Measurements from ENCODE around the gene KCNK4.

The KCNK4 gene

DNA sequence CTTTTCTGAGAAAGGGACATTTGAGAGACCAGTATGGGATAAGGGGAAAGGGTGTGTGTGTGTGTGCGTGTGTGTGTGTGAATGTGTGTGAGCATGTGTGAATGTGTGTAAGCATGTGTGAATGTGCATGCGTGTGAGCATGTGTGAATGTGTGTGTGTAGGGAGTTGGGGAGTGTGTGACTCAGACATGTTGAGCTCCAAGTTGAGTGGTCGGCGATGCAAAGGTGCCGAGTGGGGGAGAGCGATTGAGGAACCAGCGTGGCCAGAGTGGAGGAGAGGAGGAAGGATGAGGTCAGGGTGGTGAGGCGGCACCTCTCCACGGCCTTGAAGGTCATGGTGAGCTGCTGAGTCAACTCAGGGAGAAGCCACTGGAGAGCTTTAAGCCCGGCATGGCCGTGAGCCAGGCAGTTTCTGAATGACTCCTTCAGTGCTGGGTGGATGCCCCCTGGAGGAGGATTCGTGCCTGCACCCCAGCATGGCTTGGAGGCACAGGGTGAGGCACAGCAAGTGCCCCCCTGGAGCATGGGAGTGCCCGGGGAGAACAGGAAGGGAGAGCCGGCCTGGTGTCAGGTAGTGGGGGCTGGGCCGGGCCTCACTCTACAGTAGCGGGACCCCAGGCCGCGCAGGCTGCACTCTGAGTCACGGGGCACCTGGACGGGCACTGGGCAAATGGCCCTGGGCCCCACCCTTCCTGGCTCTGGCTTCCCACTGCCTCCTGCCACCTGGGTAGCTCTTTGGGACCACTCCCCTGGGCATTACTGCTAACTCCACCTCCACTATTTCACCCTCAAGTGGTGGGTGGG lies 40.7 kb downstream of the KCNK4 start:
- DNase-seq: peak; percentile 68 to 82

DNA sequence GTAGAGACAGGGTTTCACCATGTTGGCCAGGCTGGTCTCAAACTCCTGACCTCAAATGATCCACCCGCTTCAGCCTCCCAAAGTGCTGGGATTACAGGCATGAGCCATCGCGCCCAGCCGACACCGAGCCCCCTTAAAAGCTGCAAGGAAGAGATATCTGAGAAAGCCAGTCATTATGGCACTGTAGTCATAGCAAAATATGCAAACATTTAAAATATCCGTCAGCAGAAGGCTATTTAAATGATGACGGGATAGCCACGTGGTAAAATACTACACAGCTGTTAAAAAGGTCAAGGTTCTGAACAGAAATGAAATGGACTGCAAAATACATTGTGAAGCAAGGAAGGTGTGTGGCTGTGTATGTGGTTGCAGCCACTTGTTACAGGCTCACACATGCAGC lies 42.5 kb downstream of the KCNK4 start:
- no peak for DNase-seq

DNA sequence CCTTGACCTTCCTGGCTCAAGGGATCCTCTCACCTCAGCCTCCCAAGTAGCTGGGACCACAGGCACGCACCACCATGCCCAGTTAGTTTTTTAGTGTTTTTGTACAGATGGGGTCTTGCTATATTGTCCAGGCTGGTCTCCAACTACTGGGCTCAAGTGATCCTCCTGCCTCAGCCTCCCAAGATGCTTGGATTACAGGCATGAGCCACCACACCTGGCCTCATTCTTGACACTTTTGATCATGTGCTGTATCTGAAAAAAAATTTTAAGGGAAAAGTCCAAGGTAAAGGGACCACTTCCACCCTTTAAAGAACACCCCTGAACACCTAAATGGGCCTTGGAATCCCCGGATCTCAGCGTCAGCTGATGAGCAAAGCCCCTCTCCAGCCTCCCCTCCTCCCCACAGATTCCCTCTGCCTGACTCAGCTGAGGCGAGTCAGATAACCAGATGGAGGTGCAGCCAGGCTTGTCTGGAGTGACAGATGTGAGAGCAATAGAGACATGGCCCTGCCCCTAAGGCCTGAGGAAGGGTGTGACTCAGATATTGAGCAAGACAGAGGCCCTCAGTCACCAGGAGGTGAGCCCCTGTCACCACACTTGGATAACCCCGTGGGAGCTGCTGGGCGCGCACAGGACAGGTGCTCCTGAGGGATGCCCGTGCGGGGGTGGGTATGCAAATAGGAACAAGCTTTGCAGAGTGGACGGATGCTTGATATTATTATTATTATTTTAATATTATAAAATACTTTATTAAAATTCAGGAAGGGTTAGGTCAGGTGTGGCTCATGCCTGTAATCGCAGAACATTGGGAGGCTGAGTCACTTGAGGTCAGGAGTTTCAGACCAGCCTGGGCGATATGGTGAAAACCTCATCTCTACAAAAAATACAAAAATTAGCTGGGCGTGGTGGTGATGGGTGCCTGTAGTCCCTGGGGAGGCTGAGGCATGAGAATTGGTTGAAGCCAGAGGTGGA lies 43.9 kb downstream of the KCNK4 start:
- peak; percentile 30 to 42 for DNase-seq

DNA sequence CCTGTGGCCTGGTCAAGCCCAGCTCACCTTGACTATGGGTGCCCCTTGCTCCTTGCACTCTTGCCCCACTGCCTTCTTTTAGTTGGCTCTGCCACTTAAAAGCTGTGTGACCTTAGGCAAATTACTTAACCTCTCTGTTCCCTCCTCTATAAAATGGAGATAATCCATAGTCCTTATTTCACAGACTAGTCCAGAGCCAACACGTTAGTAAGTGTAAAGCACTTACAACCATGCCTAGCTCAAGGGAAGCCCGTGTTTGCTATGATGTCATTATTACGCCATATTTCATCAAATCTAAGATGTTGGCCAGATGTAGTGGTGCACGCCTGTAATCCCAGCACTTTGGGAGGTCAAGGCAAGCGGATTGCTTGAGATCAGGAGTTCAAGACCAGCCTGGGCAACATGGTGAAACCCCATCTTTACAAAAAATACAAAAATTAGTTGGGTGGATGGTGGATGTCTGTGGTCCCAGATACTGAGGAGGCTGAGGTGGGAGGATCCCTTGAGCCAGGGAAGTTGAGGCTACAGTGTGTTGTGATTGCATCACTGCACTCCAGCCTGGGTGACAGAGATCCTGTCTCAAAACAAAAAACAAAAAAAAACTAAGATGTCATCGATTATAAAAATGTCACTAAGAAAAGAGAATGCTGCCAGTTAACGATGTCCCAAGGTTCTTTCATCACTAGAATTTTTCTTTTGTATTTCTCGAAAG lies 46.6 kb downstream of the KCNK4 start:
- DNase-seq: no peak

DNA sequence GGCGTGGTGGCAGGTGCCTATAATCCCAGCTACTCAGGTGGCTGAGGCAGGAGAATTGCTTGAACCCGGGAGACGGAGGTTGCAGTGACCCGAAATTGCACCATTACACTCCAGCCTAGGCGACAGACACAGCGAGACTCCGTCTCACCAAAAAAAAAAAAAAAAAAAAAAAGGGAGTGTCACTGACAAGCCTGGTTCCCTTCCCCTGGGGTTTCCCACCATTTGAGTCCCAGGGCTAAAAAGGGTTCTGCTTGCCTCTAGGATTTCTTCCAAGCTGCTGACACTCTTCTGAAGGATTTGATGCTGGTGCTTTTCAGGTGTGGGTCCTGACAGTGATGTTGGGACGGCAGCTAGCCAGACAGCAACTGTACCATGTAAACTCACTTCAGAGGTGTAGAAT lies 47.6 kb downstream of the KCNK4 start:
- DNase-seq: no peak

DNA sequence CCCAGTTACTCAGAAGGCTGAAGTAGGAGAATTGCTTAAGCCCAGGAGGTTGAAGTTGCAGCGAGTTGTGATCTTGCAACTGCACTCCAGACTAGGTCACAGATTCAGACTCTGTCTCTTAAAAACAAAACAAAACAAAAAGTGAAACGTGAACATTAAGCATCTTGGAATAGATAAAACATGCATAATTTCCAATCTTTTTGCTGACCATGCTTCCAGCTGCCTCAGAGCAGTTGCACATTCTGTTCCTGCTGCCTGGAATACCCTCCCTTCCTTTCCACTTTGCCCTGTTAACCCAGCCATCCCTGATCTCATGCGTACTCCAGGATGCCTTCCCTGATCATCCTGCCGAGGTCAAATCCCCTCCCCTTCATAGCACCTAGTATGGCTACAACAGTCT lies 48.2 kb downstream of the KCNK4 start:
- DNase-seq: no peak

DNA sequence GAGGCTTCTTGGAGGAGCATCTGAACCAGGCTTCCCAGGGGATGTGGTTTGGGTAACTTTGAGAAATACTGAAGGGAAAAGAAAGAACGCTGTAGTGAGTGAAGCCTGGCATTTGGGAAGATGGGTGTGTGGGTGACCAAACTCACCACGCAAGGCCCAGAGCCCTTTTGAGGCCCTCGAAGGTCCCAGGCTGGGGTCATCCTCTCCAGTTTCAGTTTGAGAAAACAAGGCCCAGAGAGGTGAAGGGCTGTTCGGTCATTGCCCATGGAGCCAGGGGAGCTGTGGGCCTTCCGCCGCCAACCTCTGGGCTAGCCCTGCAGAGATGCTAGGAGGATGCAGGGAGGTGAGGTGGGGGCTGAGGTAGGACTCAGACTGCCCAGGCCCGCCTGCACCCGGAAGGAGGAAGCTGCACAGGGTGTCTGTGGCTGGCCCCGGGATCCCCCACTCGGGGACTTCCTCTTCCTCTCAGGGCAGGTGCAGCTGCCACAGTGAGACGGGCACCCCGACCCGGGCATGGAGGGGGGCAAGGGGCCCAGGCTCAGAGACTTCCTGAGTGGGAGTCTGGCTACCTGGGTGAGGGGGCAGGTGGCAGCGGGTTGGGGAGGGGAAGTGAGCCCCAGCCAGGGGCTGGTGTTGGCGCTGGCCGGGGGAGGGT lies 48.8 kb downstream of the KCNK4 start, which contains the start of gene CCDC88B:
Gene CCDC88B, plus strand, starts transcription at position 451 of the 655 bp plus-strand sequence. Its CDS starts 63 bp downstream, at position 514.
- peak; percentile 81 to 84 for DNase-seq

DNA sequence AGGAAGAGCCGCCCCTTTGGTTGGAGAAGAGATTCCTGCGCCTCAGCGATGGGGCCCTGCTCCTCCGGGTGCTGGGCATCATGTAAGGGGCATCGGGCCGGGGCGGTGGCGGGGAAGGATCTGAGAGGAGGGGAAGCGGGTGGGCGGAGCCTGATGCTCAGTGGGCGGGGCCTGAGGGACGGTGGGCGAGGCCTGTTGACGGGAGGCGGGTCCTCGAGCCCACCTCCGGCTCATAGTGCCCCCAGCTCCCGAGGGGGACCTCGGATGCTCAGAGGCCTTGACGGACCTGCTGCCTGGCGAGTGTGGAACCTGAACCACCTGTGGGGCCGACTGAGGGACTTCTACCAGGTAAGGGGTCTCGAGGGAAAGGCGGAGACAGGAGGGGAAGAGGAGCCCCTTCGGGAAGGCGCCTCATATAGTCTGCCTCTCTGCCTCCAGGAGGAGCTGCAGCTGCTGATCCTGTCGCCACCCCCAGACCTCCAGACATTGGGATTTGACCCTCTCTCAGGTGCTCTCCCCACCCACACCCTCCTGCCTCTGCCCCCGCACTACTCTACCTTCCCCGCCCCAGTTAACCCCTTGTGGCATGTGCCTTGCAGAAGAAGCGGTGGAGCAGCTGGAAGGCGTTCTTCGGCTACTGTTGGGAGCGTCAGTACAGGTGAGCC lies 49.7 kb downstream of the KCNK4 start:
- peak; percentile 83 to 90 for DNase-seq

DNA sequence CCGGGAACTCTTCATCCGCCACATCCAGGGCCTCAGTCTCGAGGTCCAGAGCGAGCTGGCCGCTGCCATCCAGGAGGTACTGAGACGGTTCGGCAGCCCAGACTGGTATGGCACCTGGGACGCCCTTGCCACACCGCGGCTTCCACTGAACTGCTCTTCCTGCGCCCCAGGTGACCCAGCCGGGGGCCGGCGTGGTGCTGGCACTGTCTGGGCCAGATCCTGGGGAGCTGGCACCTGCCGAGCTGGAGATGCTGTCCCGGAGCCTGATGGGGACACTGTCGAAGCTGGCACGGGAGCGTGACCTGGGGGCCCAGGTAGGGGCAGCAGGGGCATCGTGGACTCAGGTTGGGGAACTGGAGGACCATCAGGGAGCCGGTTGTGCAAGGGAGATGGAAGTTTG lies 50.3 kb downstream of the KCNK4 start:
- no peak for DNase-seq

DNA sequence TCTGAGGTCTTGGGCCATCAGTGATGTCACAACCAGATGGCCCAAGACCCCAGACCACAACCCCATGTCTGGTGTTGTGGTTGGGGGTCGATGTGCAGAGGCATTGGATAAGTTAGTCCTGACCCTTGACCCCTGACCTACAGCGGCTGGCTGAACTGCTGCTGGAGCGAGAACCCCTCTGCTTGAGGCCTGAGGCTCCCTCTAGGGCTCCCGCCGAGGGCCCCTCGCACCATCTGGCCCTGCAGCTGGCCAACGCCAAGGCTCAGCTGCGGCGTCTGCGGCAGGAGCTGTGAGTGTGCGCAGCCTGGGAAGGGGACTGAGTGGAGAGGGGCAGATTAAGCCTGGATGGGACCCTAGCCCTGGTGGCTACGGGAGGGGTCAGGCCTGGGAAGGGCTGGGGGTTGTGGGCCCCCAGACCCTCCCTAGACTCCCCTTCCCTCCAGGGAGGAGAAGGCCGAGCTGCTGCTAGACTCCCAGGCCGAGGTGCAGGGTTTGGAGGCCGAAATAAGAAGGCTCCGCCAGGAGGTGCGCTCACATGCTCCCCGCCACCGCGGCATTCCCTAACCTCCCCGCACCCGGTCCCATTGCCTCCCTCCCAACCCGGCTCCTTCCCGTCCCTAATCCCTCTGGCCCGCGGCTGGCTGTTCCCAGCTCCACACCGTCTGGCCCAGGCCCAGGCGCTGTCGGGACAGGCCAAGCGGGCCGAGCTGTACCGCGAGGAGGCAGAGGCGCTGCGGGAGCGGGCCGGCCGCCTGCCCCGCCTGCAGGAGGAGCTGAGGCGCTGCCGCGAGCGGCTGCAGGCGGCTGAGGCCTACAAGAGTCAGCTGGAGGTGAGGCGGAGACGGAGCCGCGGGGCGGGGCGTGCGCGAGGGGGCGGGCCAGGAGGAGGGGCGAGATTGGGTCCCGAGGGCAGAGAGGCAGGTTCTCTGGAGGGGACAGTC lies 51.0 kb downstream of the KCNK4 start:
- DNase-seq: peak; percentile 92 to 95

DNA sequence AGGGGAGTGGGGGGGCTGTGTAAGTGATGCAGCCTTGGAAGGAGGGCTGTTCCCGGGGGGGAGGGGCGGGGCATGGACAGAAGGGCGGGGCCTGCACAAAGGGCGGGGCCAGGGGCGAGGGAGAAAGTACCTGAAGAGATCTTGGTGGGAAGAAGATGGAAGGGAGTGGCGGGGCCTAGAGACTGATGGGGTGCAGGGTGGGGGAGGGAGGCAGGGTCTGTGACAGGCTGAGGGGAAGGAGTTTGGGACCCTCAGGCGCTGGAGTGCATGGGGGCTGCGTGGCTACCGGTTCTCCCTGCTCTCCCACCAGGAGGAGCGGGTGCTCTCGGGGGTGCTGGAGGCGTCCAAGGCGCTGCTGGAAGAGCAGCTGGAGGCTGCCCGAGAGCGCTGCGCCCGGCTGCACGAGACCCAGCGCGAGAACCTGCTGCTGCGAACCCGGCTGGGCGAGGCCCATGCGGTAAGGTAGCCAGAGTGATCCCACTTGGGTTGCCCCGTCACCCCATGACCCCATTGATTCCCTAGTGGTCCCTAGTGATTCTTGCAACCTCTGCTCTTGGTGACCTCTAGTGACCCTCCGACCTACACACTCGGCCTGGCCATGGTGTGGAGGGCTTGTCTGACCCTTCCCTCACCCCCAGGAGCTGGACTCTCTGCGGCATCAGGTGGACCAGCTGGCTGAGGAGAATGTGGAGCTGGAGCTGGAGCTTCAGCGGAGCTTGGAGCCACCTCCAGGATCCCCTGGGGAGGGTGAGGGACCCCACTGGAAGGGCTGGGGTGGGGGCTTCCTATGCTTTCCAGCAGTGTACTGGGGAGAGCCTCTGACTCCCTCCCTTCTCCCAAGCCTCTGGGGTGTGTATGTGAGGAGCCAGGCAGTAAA lies 52.0 kb downstream of the KCNK4 start:
- no peak for DNase-seq

DNA sequence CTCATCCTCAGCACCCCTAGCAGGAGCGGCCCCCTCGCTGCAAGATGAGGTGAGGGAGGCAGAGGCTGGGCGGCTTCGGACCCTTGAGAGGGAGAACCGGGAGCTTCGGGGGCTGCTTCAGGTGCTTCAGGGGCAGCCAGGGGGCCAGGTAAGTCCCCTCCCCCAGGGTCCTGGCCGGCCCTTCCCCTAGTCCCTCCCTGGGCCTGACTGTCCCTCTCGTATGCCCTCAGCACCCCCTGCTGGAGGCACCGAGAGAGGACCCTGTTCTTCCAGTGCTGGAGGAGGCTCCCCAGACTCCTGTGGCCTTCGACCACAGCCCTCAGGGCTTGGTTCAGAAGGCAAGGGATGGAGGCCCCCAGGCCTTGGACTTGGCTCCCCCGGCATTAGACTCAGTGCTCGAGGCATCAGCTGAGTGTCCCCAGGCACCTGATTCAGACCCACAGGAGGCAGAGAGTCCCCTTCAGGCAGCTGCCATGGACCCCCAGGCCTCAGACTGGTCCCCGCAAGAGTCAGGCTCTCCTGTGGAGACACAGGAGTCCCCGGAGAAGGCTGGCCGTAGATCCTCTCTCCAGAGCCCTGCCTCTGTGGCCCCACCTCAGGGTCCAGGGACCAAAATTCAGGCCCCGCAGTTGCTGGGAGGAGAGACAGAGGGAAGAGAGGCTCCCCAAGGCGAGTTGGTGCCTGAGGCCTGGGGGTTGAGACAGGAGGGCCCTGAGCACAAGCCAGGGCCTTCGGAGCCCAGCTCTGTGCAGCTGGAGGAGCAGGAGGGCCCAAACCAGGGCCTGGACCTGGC lies 52.9 kb downstream of the KCNK4 start:
- no peak for DNase-seq

DNA sequence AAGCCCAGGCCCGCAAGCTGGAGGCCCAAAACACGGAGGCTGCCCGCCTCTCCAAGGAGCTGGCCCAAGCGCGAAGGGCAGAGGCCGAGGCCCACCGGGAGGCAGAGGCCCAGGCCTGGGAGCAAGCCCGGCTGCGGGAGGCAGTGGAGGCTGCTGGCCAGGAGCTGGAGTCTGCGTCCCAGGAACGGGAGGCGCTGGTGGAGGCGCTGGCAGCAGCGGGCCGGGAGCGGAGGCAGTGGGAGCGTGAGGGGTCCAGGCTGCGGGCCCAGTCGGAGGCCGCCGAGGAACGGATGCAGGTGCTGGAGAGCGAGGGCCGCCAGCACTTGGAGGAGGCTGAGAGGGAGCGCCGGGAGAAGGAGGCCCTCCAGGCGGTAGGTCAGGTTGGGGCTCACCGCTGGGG lies 53.7 kb downstream of the KCNK4 start:
- DNase-seq: no peak

DNA sequence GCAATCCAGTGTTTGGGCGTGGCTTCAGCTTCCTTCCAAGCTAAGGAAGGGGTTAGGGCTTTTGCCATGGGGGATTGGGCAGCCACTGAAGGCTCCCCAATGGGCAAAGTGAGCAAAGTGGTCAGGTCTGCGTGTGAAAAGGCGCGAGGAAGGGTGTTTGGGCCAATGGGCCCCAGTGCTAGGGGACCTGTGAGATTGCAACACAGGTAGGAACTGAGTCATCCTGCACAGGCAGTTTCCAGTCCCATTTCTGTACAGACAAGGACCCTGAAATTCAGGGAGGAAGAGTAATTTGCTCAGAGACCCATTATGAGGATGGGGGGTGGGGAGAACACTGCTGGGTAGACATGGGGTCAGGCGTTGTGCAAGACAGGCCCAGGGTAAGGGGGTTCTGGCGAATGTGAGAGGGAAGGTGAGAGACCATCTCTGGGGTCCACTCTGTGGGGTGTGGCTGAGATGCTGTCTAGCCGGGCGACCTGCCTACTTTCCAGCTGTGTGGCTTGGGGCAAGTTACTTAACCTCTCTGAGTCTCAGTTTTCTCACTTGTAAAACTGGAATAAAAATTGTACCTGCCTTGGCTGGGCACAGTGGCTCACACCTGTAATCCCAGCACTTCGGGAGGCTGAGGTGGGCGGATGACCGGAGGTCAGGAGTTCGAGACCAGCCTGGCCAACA lies 56.2 kb downstream of the KCNK4 start:
- DNase-seq: no peak

DNA sequence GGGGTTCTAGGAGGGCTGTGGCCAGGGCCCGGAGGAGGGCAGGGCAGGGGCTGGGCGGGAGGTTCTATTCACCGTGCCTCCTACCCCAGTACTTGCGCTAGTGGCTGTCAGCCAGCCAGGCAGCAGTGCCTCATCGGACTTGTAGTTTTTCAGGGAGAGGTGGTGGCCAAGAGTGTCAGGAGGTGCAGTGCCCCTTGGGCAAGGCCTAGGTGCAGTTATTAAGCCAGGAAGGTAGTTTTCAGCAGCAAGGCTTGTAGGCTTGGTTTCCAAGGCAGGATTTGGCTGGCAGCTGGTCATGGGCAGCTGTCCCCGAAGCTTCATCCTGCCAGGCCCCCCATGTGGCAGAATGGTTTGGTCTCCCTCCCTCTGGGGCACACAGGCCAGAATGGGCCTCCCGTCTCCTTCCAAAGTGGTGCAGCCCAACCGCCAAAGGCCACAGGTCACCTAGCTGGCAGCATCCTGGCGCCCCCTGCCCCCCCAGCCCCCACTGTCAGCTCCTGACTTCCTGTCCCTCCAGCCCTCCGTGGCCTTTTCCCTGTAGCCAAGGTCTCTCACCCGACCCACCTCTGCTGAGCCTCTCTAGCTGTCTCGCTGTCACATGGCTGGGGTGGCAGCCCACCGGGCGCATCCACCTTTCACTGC lies 57.4 kb downstream of the KCNK4 start:
- DNase-seq: no peak

DNA sequence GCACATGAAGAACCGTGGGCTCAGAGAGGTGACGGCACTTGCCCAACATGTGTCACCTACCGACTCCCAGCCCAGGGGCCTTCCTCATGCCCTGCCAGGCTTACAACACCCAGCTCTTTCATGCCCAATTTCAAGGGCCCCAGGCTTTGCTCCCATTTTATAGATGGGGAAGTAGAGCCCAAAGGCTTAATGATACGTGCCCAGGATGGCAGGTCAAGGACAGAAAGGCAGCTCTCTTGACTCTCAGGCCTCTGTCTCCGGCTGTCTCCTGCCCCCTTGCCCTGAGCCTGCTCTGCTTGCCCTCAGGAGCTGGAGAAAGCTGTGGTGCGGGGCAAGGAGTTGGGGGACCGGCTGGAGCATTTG lies 57.9 kb downstream of the KCNK4 start:
- DNase-seq: no peak

DNA sequence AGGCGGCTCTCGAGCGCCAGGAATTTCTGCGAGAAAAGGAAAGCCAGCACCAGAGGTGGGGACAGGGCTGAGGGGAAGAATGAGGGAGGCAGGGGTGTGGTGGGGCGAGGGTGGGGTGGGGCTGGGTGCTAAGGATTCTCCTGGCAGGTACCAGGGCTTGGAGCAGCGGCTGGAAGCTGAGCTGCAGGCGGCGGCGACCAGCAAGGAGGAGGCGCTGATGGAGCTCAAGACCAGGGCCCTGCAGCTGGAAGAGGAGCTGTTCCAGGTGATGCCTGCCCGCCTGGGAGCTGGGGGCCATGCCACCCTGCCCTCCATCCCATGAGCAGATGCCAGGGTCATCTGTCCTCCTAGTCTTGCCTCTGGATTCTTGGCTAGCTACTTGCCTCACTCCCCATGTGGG lies 58.3 kb downstream of the KCNK4 start:
- no peak for DNase-seq
